VCaP (cell line): Measurements from ENCODE around the gene C8B.

Source experiments
- H3K27ac ChIP-seq: fragments of 450-650 bp; 2 replicates; pipeline ENCODE4 v1.5.1; 2017
- CTCF ChIP-seq: fragments of 450-650 bp; conservative IDR thresholded peaks from 2 replicates; pipeline ENCODE4 v1.5.1; 2017; ENCODE audit warnings: mild to moderate bottlenecking, moderate library complexity

The C8B gene

GRCh38 chr1:56931686-56932085 is 34.1 kb downstream of the C8B start:
- no peak overlapping the region for H3K27ac ChIP-seq
- TF ChIP-seq CTCF: no peak

- no peak for TF ChIP-seq CTCF
- H3K27ac ChIP-seq: no peak overlapping the region
Measured at GRCh38 chr1:56931211-56931610, 34.6 kb downstream of the C8B start.

DNA sequence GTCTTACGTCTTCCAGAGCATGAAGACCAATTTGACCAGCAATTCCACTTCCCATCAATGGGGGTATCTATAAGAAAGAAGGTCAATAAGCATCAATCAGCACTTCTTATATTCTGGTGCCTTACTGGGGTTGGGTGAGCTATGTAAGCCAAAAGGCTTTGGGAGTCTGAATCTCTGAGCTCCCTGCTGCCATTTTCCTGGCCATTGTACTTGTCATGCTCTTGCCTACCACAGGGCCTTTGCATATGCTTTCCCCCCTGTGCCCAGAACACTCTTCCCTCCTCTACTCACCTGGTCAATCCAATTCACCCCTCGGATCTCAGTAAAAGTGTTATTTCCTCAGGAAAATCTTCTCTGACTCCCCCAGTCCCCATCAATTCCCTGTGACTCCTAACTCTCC is 36.3 kb downstream of the C8B start:
- no peak for TF ChIP-seq CTCF
- H3K27ac ChIP-seq: no peak overlapping the region

DNA sequence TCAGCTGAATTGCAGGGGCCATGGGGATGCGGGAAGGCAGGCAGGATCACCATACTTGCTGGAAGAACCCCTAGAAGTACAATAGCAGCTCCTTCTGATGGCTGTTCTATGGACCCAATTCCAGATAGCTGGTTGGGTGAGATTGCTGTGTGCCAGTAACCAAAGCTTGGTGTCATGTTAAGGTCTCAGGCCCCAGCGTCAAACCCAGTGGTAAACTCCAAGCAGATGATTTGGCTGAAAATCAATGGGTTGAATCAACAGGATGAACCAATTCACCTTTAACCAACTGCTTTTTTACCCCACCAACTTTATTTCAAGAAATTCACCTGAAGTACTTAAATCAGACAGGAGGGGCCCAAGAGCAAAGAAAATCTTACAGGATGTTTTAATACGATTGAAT is 37.8 kb downstream of the C8B start:
- no peak for TF ChIP-seq CTCF

GRCh38 chr1:56927171-56927570 is 38.6 kb downstream of the C8B start:
- no peak overlapping the region for H3K27ac ChIP-seq
- no peak for TF ChIP-seq CTCF

More for the DNA sequence above, 37.8 kb downstream of the C8B start:
- H3K27ac ChIP-seq: no peak overlapping the region

DNA sequence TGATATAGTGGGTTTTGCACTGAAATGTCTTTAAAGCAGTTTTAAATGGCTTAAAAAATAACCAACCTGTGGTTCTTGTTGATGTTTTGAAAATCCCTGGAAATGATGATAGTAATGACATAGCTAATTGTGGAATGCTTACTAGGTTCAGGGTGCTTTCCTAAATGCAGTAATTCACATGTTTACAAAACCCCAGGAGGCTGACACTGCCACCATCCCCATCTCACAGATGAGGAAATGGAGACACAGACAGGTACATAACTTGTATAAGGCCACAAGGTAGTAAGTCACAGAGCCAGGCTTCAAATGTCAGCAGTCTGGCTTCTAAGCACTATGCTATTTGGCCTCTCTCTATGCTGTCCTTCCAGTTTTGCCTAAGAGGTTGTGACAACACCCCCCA is 40.6 kb downstream of the C8B start:
- no peak for TF ChIP-seq CTCF
- H3K27ac ChIP-seq: no peak overlapping the region

DNA sequence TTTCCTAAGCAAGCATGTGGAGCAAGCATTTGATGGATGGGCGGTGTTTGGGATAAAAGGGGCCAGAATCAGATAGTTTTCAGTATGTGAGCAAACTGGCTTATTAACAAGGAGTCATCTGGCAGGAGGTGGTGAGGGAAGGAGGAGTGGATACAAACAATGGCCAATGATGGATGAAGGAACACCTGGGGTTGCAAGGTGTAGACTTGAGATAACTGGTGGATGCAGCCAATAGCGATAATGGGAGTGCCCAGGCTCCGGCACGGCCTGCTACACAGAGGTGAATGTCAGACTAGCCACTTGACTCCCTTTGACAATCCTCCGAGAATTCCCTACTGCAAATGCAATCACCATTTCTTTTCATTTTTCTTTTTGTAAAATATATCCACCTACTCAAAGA is 41.7 kb downstream of the C8B start:
- no peak for TF ChIP-seq CTCF
- H3K27ac ChIP-seq: no peak overlapping the region

- no peak for TF ChIP-seq CTCF
- no peak overlapping the region for H3K27ac ChIP-seq
Measured at GRCh38 chr1:56923201-56923600, 42.6 kb downstream of the C8B start.
